Measurements from ENCODE around the gene PLAC8. TPM values are rescaled to one million over a fixed set of nuclear protein-coding genes. Genes with fewer than 3 reads are reported as not detected.

The PLAC8 gene
- total RNA-seq, 1 donor from 2014 or later = 0.40 TPM

GRCh38 chr4:83129264-83129663 lies 14.7 kb upstream of the PLAC8 start:
- no peaks in the 10 kb centered on the region for H3K27me3 Mint-ChIP-seq (ENCODE audit: low read depth)
- no peak for TF ChIP-seq CTCF (conservative IDR thresholded peaks at IDR 0.05)
- H3K4me3 Mint-ChIP-seq = no peak overlapping the region
- no peak for DNase-seq (ENCODE audit: low read depth, low spot score)
- H3K36me3 Mint-ChIP-seq (ENCODE audit: low read depth) = no peaks in the 10 kb centered on the region
- H3K9me3 Mint-ChIP-seq = peaks cover 5% of the 10 kb centered on the region
- H3K4me1 Mint-ChIP-seq = no peaks in the 10 kb centered on the region
- no peak overlapping the region for H3K27ac Mint-ChIP-seq (ENCODE audit: unreplicated experiment)

GRCh38 chr4:83128240-83128929 lies 13.9 kb upstream of the PLAC8 start:
- no peak for DNase-seq (ENCODE audit: low read depth, low spot score)
- Mint-ChIP-seq H3K9me3 (peaks cover 5% of the 10 kb centered on the region), H3K27me3 (ENCODE audit: low read depth) (no peaks in the 10 kb centered on the region), H3K27ac (ENCODE audit: unreplicated experiment) (no peak overlapping the region), H3K4me1 (no peaks in the 10 kb centered on the region), H3K36me3 (ENCODE audit: low read depth) (no peaks in the 10 kb centered on the region), H3K4me3 (no peak overlapping the region)
- no peak for TF ChIP-seq CTCF (conservative IDR thresholded peaks at IDR 0.05)

- TF ChIP-seq CTCF (conservative IDR thresholded peaks at IDR 0.05) = no peak
- H3K9me3 Mint-ChIP-seq = peaks cover 8% of the 10 kb centered on the region
- no peak overlapping the region for H3K27ac Mint-ChIP-seq (ENCODE audit: unreplicated experiment)
- no peaks in the 10 kb centered on the region for H3K27me3 Mint-ChIP-seq (ENCODE audit: low read depth)
- no peak overlapping the region for H3K4me3 Mint-ChIP-seq
- H3K36me3 Mint-ChIP-seq (ENCODE audit: low read depth) = no peaks in the 10 kb centered on the region
- DNase-seq (ENCODE audit: low read depth, low spot score) = no peak
- H3K4me1 Mint-ChIP-seq = no peaks in the 10 kb centered on the region
Measured at GRCh38 chr4:83125738-83126141, 11.2 kb upstream of the PLAC8 start.

GRCh38 chr4:83124111-83124780 lies 9.7 kb upstream of the PLAC8 start:
- no peaks in the 10 kb centered on the region for H3K27me3 Mint-ChIP-seq (ENCODE audit: low read depth)
- H3K4me1 Mint-ChIP-seq = no peaks in the 10 kb centered on the region
- no peak for TF ChIP-seq CTCF (conservative IDR thresholded peaks at IDR 0.05)
- H3K36me3 Mint-ChIP-seq (ENCODE audit: low read depth) = no peaks in the 10 kb centered on the region
- H3K27ac Mint-ChIP-seq (ENCODE audit: unreplicated experiment) = no peak overlapping the region
- H3K4me3 Mint-ChIP-seq = no peak overlapping the region
- peaks cover 8% of the 10 kb centered on the region for H3K9me3 Mint-ChIP-seq
- DNase-seq (ENCODE audit: low read depth, low spot score) = no peak

GRCh38 chr4:83121246-83121645 lies 6.7 kb upstream of the PLAC8 start:
- no peaks in the 10 kb centered on the region for H3K36me3 Mint-ChIP-seq (ENCODE audit: low read depth)
- no peaks in the 10 kb centered on the region for H3K27me3 Mint-ChIP-seq (ENCODE audit: low read depth)
- no peak overlapping the region for H3K4me3 Mint-ChIP-seq
- no peak overlapping the region for H3K27ac Mint-ChIP-seq (ENCODE audit: unreplicated experiment)
- DNase-seq (ENCODE audit: low read depth, low spot score) = no peak
- H3K9me3 Mint-ChIP-seq = peaks cover 4% of the 10 kb centered on the region
- no peak for TF ChIP-seq CTCF (conservative IDR thresholded peaks at IDR 0.05)
- H3K4me1 Mint-ChIP-seq = peaks cover under 1% of the 10 kb centered on the region
